K562 treated with DMSO at 1 percent for 12 hours (cell line): Measurements from ENCODE around the gene PALS1. TPM values are rescaled to one million over a fixed set of nuclear protein-coding genes. Genes with fewer than 3 reads are reported as not detected.

ENCODE experiments used
- total RNA-seq: library from RNA; unstranded; fragments of 300-600 nt; gene quantifications from 2 replicates; pipeline ENCODE4 v1.2.3, GENCODE V29; 2022; ENCODE audit not compliant: insufficient read depth

The PALS1 gene
- 8.4 and 12.1 TPM in 2 replicates for total RNA-seq

GRCh38 chr14:67241411-67242167 lies at the start of gene PALS1:
Gene PALS1 (plus strand): TSS chr14:67241435. CDS start chr14:67279171, 37,736 bp downstream.

Other genes starting within 250 kb of the PALS1 start
- gene GARIN2, start 52.0 kb upstream of the PALS1 start, total RNA-seq = not detected in 2 replicates
- gene ATP6V1D, start 118.4 kb downstream of the PALS1 start, total RNA-seq = 40.2 and 67.0 TPM in 2 replicates
- 41.2 and 58.1 TPM in 2 replicates for gene EIF2S1, start 118.9 kb downstream of the PALS1 start, total RNA-seq
- not detected in 2 replicates for gene PLEK2, start 170.7 kb downstream of the PALS1 start, total RNA-seq
- 0.58 TPM in 1 of 2 replicates, not detected in the other for gene TMEM229B, start 247.3 kb downstream of the PALS1 start, total RNA-seq